Right lobe of liver (tissue), 4 donors: Measurements from ENCODE around the gene ATP13A1.

Experiments used
- CTCF ChIP-seq, 4 donors: fragments of 200-600 bp in 3 of 4; fragments of 450-650 bp in 1 of 4; IDR thresholded peaks; one replicate each; pipeline versions ENCODE4 v1.5.1 to v1.8.0; 2016 to 2022; ENCODE audit warnings: antibody characterized with exemption in 4 of 4, mild to moderate bottlenecking in 2 of 4
- POLR2A ChIP-seq: fragments of 450-650 bp; IDR thresholded peaks from one replicate; pipeline ENCODE4 v1.6.1; 2017; ENCODE audit warnings: antibody characterized with exemption, mild to moderate bottlenecking
- donor health status: DM: no; HTN: no; CAD: no.
- donor health status: DM: no; HTN: no; CAD: no.
- donor health status: DM: no; HTN: yes; CAD: no.

- TF ChIP-seq CTCF (IDR thresholded peaks at IDR 0.05): no peak
- no peak for TF ChIP-seq POLR2A
These were observed 28.2 kb upstream of the ATP13A1 start for GRCh38 chr19:19691683-19692082.
